ENCODE measurements around the gene CARNS1. TPM values are rescaled to one million over a fixed set of nuclear protein-coding genes. Genes with fewer than 3 reads are reported as not detected.
A peak's percentile ranks its signal among the peaks of the same experiment; 100 is the strongest.

Gene CARNS1
- total RNA-seq, 4 donors from 2014 or later = 0.30 to 1.5 (median 1.0) TPM

DNA sequence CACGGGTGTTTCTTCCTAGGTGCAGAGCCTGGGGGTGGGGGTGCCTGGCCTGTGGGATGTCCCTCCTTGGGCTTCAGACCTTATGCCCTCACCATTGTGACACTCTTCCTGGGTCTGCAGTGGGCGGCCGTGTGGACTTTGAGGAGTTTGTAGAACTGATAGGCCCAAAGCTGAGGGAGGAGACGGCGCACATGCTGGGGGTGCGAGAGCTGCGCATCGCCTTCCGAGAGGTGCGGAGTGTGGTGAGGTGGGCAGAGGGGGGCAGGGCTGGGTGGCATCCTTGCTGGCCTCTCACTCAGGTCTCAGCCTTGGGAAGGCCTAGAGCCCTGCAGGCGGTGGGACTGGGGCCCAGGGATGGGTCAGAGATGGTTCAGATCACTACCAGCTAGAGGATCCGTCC is 42.0 kb downstream of the CARNS1 start:
- TF ChIP-seq POLR2A (IDR thresholded peaks at IDR 0.05) (no peak), CTCF (IDR thresholded peaks at IDR 0.05) (no peak)
- no peak for DNase-seq (ENCODE audit: low spot score in 2 of 2)
- no peak overlapping the region for H3K4me3 ChIP-seq (ENCODE audit: low read depth, poor library complexity, severe bottlenecking)
- 88 to 93% methylated on average over 12 of the region's 12 CpGs for WGBS, 2 donors
- intact Hi-C loops (cut with DNase I; ENCODE audit: low total_unique reads) = no loop called here

DNA sequence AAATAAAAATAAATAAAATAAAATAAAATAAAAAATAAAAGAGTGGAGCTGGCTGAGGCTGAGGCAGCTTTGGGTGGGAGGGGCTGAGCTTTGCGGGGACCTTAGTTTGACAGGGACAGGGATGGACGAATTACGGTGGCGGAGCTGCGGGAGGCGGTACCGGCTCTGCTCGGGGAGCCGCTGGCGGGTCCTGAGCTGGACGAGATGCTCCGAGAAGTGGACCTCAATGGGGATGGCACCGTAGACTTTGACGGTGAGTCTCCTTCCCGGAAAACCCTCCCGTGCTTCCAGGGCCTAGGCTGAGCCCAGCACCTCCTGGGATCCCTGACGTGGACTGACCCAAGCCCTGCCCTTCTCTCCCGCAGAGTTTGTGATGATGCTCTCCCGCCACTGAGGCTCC is 42.8 kb downstream of the CARNS1 start:
- no peak for DNase-seq (ENCODE audit: low spot score in 2 of 2)
- WGBS, 2 donors = 85 to 88% methylated on average over 19 of the region's 19 CpGs
- intact Hi-C loops (cut with DNase I; ENCODE audit: low total_unique reads) = no loop called here
- TF ChIP-seq POLR2A (IDR thresholded peaks at IDR 0.05) (no peak), CTCF (IDR thresholded peaks at IDR 0.05) (no peak)
- no peak overlapping the region for H3K4me3 ChIP-seq (ENCODE audit: low read depth, poor library complexity, severe bottlenecking)

DNA sequence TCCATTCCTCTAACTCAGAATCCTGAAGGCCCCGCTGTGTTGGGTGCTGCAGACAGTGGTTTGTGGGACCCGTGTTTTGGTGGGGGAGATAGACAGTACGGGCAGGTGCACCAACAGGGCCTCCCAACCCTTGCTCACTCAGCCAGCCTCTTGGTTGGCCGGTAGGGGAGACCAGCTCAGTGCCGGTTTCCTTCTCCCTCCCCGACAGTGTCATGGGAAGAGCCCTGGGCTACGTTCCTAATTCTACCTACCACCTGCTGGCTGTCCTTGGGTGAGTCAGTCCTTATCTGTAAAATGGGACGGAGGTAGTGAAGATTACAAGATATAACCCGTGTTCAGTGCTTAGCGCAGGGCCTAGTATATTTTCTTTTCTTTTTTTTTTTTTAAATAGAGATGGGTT is 47.7 kb downstream of the CARNS1 start:
- 71 to 72% methylated on average over 9 to 10 of the region's 10 CpGs for WGBS, 2 donors
- intact Hi-C loops (cut with DNase I; ENCODE audit: low total_unique reads) = no loop called here
- TF ChIP-seq CTCF (IDR thresholded peaks at IDR 0.05) (no peak), POLR2A (IDR thresholded peaks at IDR 0.05) (no peak)
- H3K4me3 ChIP-seq (ENCODE audit: low read depth, poor library complexity, severe bottlenecking) = no peak overlapping the region
- no peak for DNase-seq (ENCODE audit: low spot score in 2 of 2)

DNA sequence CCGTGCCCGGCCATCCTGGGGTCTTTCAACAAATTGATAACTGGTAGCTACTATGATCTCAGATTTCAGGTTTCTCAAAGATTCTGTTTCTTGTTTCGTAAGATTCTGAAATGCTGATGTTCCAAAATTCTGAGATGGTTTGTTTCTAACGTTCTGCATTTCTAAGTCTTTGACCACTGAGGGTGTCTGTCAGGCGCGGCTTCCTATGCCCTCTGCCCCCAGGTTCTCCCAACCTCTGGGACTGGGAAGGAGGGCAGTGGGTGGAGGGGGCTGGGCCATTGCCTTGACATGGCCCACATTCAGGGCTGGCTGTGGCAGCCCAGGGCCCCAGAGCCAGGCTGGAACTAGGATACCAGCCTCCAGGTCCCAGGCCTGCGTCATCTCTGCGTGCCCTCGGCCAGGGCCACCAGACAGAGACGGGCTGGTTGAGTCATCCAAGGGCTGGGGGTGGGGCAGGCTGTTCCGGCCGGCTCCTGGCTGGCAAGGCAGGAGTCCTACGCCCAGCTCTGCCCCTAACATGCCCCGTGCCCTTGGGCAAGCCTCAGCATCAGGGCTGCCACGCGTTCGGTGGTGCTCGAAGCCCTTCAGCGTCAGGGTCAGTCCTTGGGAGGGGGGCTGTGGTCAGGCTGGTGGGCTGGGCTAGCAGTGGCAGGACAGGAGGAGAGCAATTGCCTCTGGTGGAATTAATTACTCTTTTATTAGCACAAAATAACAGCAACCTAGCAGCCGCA is 48.4 kb downstream of the CARNS1 start:
- intact Hi-C loops (cut with DNase I; ENCODE audit: low total_unique reads) = no loop called here
- TF ChIP-seq POLR2A (IDR thresholded peaks at IDR 0.05) = no peak
- TF ChIP-seq CTCF (IDR thresholded peaks at IDR 0.05) = no peak
- WGBS, 2 donors = 45 to 68% methylated on average over 14 to 20 of the region's 20 CpGs
- peak; percentile 80 to 96 for DNase-seq (ENCODE audit: low spot score in 2 of 2)
- no peak overlapping the region for H3K4me3 ChIP-seq (ENCODE audit: low read depth, poor library complexity, severe bottlenecking)

- 22 to 24% methylated on average over 21 to 50 of the region's 56 CpGs for WGBS, 2 donors
- TF ChIP-seq POLR2A (IDR thresholded peaks at IDR 0.05) = no peak
- no peak for TF ChIP-seq CTCF (IDR thresholded peaks at IDR 0.05)
- peak; percentile 84 to 97 for DNase-seq (ENCODE audit: low spot score in 2 of 2)
- intact Hi-C loops (cut with DNase I; ENCODE audit: low total_unique reads) = no loop called here
- peak overlapping the region; percentile 8 for H3K4me3 ChIP-seq (ENCODE audit: low read depth, poor library complexity, severe bottlenecking)
Observed at GRCh38 chr11:67464411-67465188, 49.1 kb downstream of the CARNS1 start.
